OCI-LY7 (cell line): ENCODE results near the gene CDC25A.

Source experiments
- CTCF ChIP-seq: fragments of 200-600 bp; sonication (generic); conservative IDR thresholded peaks from 2 replicates; pipeline ENCODE4 v1.5.1; 2014; ENCODE audit warnings: mild to moderate bottlenecking, antibody characterized with exemption, low read length, moderate library complexity, mixed read lengths
- EZH2phosphoT487 ChIP-seq: fragments of 200-600 bp; sonication (generic); IDR thresholded peaks from 2 replicates; pipeline ENCODE4 v1.6.1; 2018; ENCODE audit warnings: low read depth, borderline replicate concordance, mild to moderate bottlenecking, mixed run types, antibody characterized with exemption, low read length, moderate library complexity, mixed read lengths

- TF ChIP-seq CTCF (no peak), EZH2phosphoT487 (no peak)
Measured at GRCh38 chr3:48202632-48203031, 14.4 kb upstream of the CDC25A start.
